Measurements from ENCODE around the gene RMI2.

Gene RMI2

DNA sequence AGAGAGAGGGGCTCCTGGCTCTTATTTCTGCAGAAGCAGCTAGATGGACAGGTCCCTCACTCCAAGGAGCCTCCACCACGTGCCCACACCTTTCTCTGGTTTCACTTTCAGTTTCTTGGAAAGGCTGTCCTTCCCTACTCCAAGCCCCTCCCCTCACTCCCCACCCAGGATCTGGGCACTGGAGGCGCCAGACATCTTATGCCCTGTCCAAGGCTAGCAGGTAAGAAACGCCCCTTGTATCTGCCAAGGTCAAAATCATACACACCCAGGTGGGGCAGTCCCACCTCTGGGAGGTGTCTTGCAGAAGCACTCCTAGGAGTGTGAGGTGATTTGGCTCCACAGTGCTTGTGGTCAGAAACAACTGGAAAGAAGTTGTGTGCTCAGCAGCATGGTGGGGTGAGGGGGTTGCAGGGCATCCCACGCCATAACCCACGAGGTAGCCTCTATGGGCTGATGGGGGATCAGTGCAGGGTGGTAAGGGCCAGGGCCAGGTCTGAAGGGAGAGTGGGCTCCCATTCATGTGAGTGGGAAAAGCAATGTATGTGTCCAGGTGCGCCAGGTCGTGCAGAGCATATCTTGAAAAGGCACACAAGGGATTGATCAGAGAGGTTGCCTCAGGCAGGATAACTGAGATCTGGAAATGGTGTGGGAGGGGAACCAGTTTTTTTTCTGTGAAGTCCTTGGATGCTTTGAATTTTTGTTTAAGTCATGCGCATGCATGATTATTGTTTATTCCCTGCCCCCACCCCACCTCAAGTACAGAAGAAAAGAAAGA is 32.4 kb upstream of the RMI2 start:
- POLR2A ChIA-PET = interaction anchor here (1.1 to 1.5 kb wide), 2 partner anchors 15 to 57 kb away, joined by 3 to 5 read pairs; partner anchors contain the start of gene SOCS1
- no peak for DNase-seq (ENCODE audit: extremely low spot score)
- no peak for TF ChIP-seq SP1 (IDR thresholded peaks at IDR 0.05)
- TF ChIP-seq, protein P1, sequence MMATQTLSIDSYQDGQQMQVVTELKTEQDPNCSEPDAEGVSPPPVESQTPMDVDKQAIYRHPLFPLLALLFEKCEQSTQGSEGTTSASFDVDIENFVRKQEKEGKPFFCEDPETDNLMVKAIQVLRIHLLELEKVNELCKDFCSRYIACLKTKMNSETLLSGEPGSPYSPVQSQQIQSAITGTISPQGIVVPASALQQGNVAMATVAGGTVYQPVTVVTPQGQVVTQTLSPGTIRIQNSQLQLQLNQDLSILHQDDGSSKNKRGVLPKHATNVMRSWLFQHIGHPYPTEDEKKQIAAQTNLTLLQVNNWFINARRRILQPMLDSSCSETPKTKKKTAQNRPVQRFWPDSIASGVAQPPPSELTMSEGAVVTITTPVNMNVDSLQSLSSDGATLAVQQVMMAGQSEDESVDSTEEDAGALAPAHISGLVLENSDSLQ (IDR thresholded peaks at IDR 0.05) = no peak
- no peak for TF ChIP-seq ELF4 (IDR thresholded peaks at IDR 0.05)
- TF ChIP-seq TARDBP (IDR thresholded peaks at IDR 0.05) = no peak
- CTCF ChIA-PET = interaction anchor here (0.6 kb wide), 2 partner anchors 59 to 213 kb away, joined by 3 to 5 read pairs; no protein-coding TSS in a partner anchor

- ChIA-PET POLR2A (interaction anchor here (1.5 kb wide), 1 partner anchor 58 kb away, joined by 5 read pairs; the partner anchor contains the start of gene SOCS1), CTCF (interaction anchor here (0.6 kb wide), 2 partner anchors 58 to 213 kb away, joined by 3 to 5 read pairs; no protein-coding TSS in a partner anchor)
- DNase-seq (ENCODE audit: extremely low spot score) = no peak
- TF ChIP-seq FOXA1 (IDR thresholded peaks at IDR 0.05) (no peak), HDGF (IDR thresholded peaks at IDR 0.05; ENCODE audit: borderline replicate concordance) (no peak), BHLHE40 (IDR thresholded peaks at IDR 0.05; ENCODE audit: borderline replicate concordance) (no peak), FOXK2 (IDR thresholded peaks at IDR 0.05) (no peak), FOXM1 (IDR thresholded peaks at IDR 0.05; ENCODE audit: borderline replicate concordance) (no peak)
These were observed 31.6 kb upstream of the RMI2 start for GRCh38 chr16:11313493-11314308.

GRCh38 chr16:11314309-11314894 is 30.9 kb upstream of the RMI2 start:
- ChIA-PET CTCF (no interaction called here), POLR2A (no interaction called here)
- TF ChIP-seq ZNF384 (IDR thresholded peaks at IDR 0.05) = no peak
- no peak for TF ChIP-seq FOXK2 (IDR thresholded peaks at IDR 0.05)
- no peak for TF ChIP-seq CTBP1 (IDR thresholded peaks at IDR 0.05; ENCODE audit: borderline replicate concordance)
- DNase-seq (ENCODE audit: extremely low spot score) = no peak

GRCh38 chr16:11315510-11315909 is 29.7 kb upstream of the RMI2 start:
- no peak for DNase-seq (ENCODE audit: extremely low spot score)
- CTCF ChIA-PET = no interaction called here
- POLR2A ChIA-PET = no interaction called here
- TF ChIP-seq SUZ12 (IDR thresholded peaks at IDR 0.05) (no peak), L3MBTL2 (conservative IDR thresholded peaks at IDR 0.05) (no peak), FOXM1 (IDR thresholded peaks at IDR 0.05; ENCODE audit: borderline replicate concordance) (no peak), SP1 (IDR thresholded peaks at IDR 0.05) (no peak), NFRKB (IDR thresholded peaks at IDR 0.05) (no peak), FOXK2 (IDR thresholded peaks at IDR 0.05) (no peak), HDGF (IDR thresholded peaks at IDR 0.05; ENCODE audit: borderline replicate concordance) (no peak), FOXA1 (IDR thresholded peaks at IDR 0.05) (no peak), ZNF384 (IDR thresholded peaks at IDR 0.05) (no peak), ELF4 (IDR thresholded peaks at IDR 0.05) (no peak), TARDBP (IDR thresholded peaks at IDR 0.05) (no peak), LEF1 (IDR thresholded peaks at IDR 0.05; ENCODE audit: borderline replicate concordance) (no peak), CTBP1 (IDR thresholded peaks at IDR 0.05; ENCODE audit: borderline replicate concordance) (no peak), BHLHE40 (IDR thresholded peaks at IDR 0.05; ENCODE audit: borderline replicate concordance) (no peak), ARNT (IDR thresholded peaks at IDR 0.05) (no peak)
- TF ChIP-seq, protein P1 (IDR thresholded peaks at IDR 0.05) = no peak

- DNase-seq (ENCODE audit: extremely low spot score) = no peak
- TF ChIP-seq, protein P1 (IDR thresholded peaks at IDR 0.05) = no peak
- TF ChIP-seq HDGF (IDR thresholded peaks at IDR 0.05; ENCODE audit: borderline replicate concordance) (no peak), FOXM1 (IDR thresholded peaks at IDR 0.05; ENCODE audit: borderline replicate concordance) (no peak), SUZ12 (IDR thresholded peaks at IDR 0.05) (no peak), TARDBP (IDR thresholded peaks at IDR 0.05) (no peak), LEF1 (IDR thresholded peaks at IDR 0.05; ENCODE audit: borderline replicate concordance) (no peak), FOXK2 (IDR thresholded peaks at IDR 0.05) (no peak), ELF4 (IDR thresholded peaks at IDR 0.05) (no peak), CTBP1 (IDR thresholded peaks at IDR 0.05; ENCODE audit: borderline replicate concordance) (no peak), L3MBTL2 (conservative IDR thresholded peaks at IDR 0.05) (no peak), SP1 (IDR thresholded peaks at IDR 0.05) (no peak), FOXA1 (IDR thresholded peaks at IDR 0.05) (no peak), ARNT (IDR thresholded peaks at IDR 0.05) (no peak), ZNF384 (IDR thresholded peaks at IDR 0.05) (no peak)
- ChIA-PET CTCF (no interaction called here), POLR2A (no interaction called here)
These were observed 28.8 kb upstream of the RMI2 start for GRCh38 chr16:11316331-11317015.

All from HEK293T (cell line).